IMR-90 (cell line): ENCODE data around the gene PRPS2. TPM values are rescaled to one million over a fixed set of nuclear protein-coding genes. Genes with fewer than 3 reads are reported as not detected.

Experiments used
- ATAC-seq: fragments of 200-7000 bp; cut with Tn5 transposase; 2 replicates; pipeline ENCODE4 v1.9.1; 2020; ENCODE audit warnings: low read depth, mild to moderate bottlenecking, moderate library complexity
- BruUV-seq: library from RNA; stranded (reverse); fragments of 400-500 nt; replicated peaks from 2 replicates; lab custom pipeline; 2021; lab: Mats Ljungman, UMichigan
- CTCF ChIA-PET: fragments of 300-600 bp; formaldehyde crosslinking; extraction: SDS; loops from one replicate; lab custom pipeline; 2021; ENCODE audit warnings: antibody characterized with exemption; lab: Yijun Ruan, JAX
- POLR2A ChIA-PET: fragments of 300-600 bp; sonication (Branson Sonifier 250); formaldehyde crosslinking; loops from one replicate; lab custom pipeline; 2022; ENCODE audit warnings: antibody characterized with exemption; ENCODE audit not compliant: unreplicated experiment; lab: Charles Lee
- DNase-seq: peaks from one replicate; pipeline ENCODE4 v3.0.0; 2013
- H2AFZ ChIP-seq: replicated peaks from 2 replicates; pipeline ENCODE3; 2013; ENCODE audit warnings: low read length, mild to moderate bottlenecking; ENCODE audit not compliant: poor library complexity
- H2AK5ac ChIP-seq: 2 replicates; pipeline ENCODE4 v1.6.1; 2013; ENCODE audit warnings: low read depth, low read length, inconsistent platforms
- H2AK9ac ChIP-seq: replicated peaks from 2 replicates; pipeline ENCODE3; 2013; ENCODE audit warnings: mild to moderate bottlenecking, low read depth, low read length, moderate library complexity; ENCODE audit not compliant: poor library complexity
- H2BK120ac ChIP-seq: 2 replicates; pipeline ENCODE4 v1.6.1; 2013; ENCODE audit warnings: low read depth, low read length, inconsistent platforms
- H2BK15ac ChIP-seq: 3 replicates; pipeline ENCODE4 v1.6.1; 2013; ENCODE audit warnings: low read depth, low read length, inconsistent platforms
- H2BK20ac ChIP-seq: 2 replicates; pipeline ENCODE4 v1.6.1; 2013; ENCODE audit warnings: low read depth, mild to moderate bottlenecking, inconsistent platforms, low read length, moderate library complexity
- H2BK5ac ChIP-seq: 2 replicates; pipeline ENCODE4 v1.6.1; 2013; ENCODE audit warnings: mild to moderate bottlenecking, low read depth, low read length, inconsistent platforms; ENCODE audit not compliant: poor library complexity, severe bottlenecking
- H3K14ac ChIP-seq: replicated peaks from 2 replicates; pipeline ENCODE4 v1.6.1; 2013; ENCODE audit warnings: low read depth, low read length, inconsistent platforms
- H3K18ac ChIP-seq: 2 replicates; pipeline ENCODE4 v1.6.1; 2013; ENCODE audit warnings: low read depth, low read length, control low read depth
- H3K23ac ChIP-seq: 2 replicates; pipeline ENCODE4 v1.6.1; 2013; ENCODE audit warnings: low read depth, low read length, inconsistent platforms
- H3K27ac ChIP-seq: 2 replicates; pipeline ENCODE4 v1.5.1; 2013; ENCODE audit warnings: mild to moderate bottlenecking, control low read depth, low read length; ENCODE audit not compliant: insufficient read depth
- H3K27me3 ChIP-seq: 2 replicates; pipeline ENCODE4 v1.6.1; 2013; ENCODE audit warnings: low read length; ENCODE audit not compliant: control insufficient read depth, insufficient read depth
- H3K36me3 ChIP-seq: 2 replicates; pipeline ENCODE4 v1.6.1; 2013; ENCODE audit warnings: low read length, mixed read lengths; ENCODE audit not compliant: control insufficient read depth, insufficient read depth
- H3K4ac ChIP-seq: 2 replicates; pipeline ENCODE4 v1.6.1; 2013; ENCODE audit warnings: low read depth, low read length, inconsistent platforms
- H3K4me1 ChIP-seq: 2 replicates; pipeline ENCODE4 v1.6.1; 2013; ENCODE audit warnings: low read length, mixed read lengths; ENCODE audit not compliant: control insufficient read depth, insufficient read depth
- H3K4me2 ChIP-seq: 2 replicates; pipeline ENCODE4 v1.6.1; 2013; ENCODE audit warnings: low read depth, mild to moderate bottlenecking, control low read depth, low read length, moderate library complexity
- H3K4me3 ChIP-seq: 2 replicates; pipeline ENCODE4 v1.5.1; 2013; ENCODE audit warnings: low read depth, mild to moderate bottlenecking, control low read depth, low read length, moderate library complexity; ENCODE audit not compliant: insufficient read depth
- H3K56ac ChIP-seq: 2 replicates; pipeline ENCODE4 v1.6.1; 2013; ENCODE audit warnings: low read length, inconsistent platforms; ENCODE audit not compliant: insufficient read depth; ENCODE audit errors: extremely low read depth
- H3K79me1 ChIP-seq, 2 experiments: 2 replicates each; pipeline ENCODE4 v1.6.1; 2013; ENCODE audit warnings: low read length in 2 of 2, inconsistent platforms in 1 of 2, low read depth in 1 of 2
- H3K9ac ChIP-seq: 2 replicates; pipeline ENCODE4 v1.6.1; 2013; ENCODE audit warnings: low read depth, low read length, control low read depth
- H3K9me1 ChIP-seq: 2 replicates; pipeline ENCODE4 v1.6.1; 2013; ENCODE audit warnings: low read length, inconsistent platforms; ENCODE audit not compliant: insufficient read depth
- H3K9me3 ChIP-seq: 2 replicates; pipeline ENCODE4 v1.6.1; 2013; ENCODE audit warnings: low read length; ENCODE audit not compliant: control insufficient read depth, insufficient read depth
- H4K20me1 ChIP-seq: 2 replicates; pipeline ENCODE4 v1.6.1; 2013; ENCODE audit warnings: low read length, inconsistent platforms; ENCODE audit not compliant: insufficient read depth
- H4K5ac ChIP-seq: 2 replicates; pipeline ENCODE4 v1.6.1; 2013; ENCODE audit warnings: mild to moderate bottlenecking, low read depth, low read length, control low read depth
- H4K8ac ChIP-seq, 2 experiments: 2 replicates each; pipeline ENCODE4 v1.6.1; 2013; ENCODE audit warnings: low read depth in 2 of 2, low read length in 2 of 2, control low read depth in 1 of 2, inconsistent platforms in 1 of 2
- H4K91ac ChIP-seq: 2 replicates; pipeline ENCODE4 v1.6.1; 2013; ENCODE audit warnings: low read depth, low read length, inconsistent platforms; ENCODE audit not compliant: insufficient read depth
- BHLHE40 ChIP-seq: fragments of 150-350 bp; IDR thresholded peaks from 2 replicates; pipeline ENCODE4 v1.6.1; 2016; ENCODE audit warnings: mild to moderate bottlenecking, low read depth, low read length
- MXI1 ChIP-seq: IDR thresholded peaks from 2 replicates; pipeline ENCODE4 v1.6.1; 2012; ENCODE audit warnings: low read depth, mild to moderate bottlenecking, low read length, moderate library complexity, borderline replicate concordance
- RCOR1 ChIP-seq: IDR thresholded peaks from 2 replicates; pipeline ENCODE4 v1.6.1; 2012; ENCODE audit warnings: mild to moderate bottlenecking, low read length, improper control_type of control experiment; ENCODE audit not compliant: insufficient replicate concordance
- RFX5 ChIP-seq: IDR thresholded peaks from 2 replicates; pipeline ENCODE4 v1.8.0; 2012; ENCODE audit warnings: low read depth, mild to moderate bottlenecking, low read length, moderate library complexity
- SMC3 ChIP-seq: fragments of 150-350 bp; IDR thresholded peaks from 2 replicates; pipeline ENCODE4 v1.6.1; 2016; ENCODE audit warnings: low read depth, mild to moderate bottlenecking, antibody characterized with exemption, low read length, moderate library complexity
- WGBS, 2 experiments: methylation state at CpG; one replicate each; pipeline versions ENCODE4 v1.1.5 to v1.1.7; 2013; ENCODE audit warnings: missing lambda C conversion rate in 2 of 2; ENCODE audit not compliant: insufficient read length in 1 of 2; ENCODE audit errors: extremely low coverage in 2 of 2; 5-methylcytosine and 5-hydroxymethylcytosine counted together
- dilution Hi-C: fragments of 300-500 bp; cut with HindIII; formaldehyde crosslinking; loops from one replicate; pipeline ENCODE4 v1.14.3; 2018; ENCODE audit warnings: low sequenced_read_pairs; ENCODE audit not compliant: unreplicated experiment
- in situ Hi-C: fragments of 300-500 bp; cut with MboI; formaldehyde crosslinking; loops from 3 replicates; pipeline ENCODE4 v1.14.3; 2019; ENCODE audit warnings: low sequenced_read_pairs, inconsistent platforms, mixed read lengths
- intact Hi-C: fragments of 100-400 bp; cut with micrococcal nuclease; formaldehyde crosslinking; loops from 2 replicates; pipeline ENCODE4 v1.10.0; 2022
- polyA plus RNA-seq, 3 experiments: library from polyadenylated mRNA; depleted of rRNA; stranded (reverse); fragments of >200 nt; gene quantifications; 2 replicates each; pipeline ENCODE4 v1.2.3, GENCODE V29; 2012; ENCODE audit warnings: low replicate concordance in 1 of 3
- total RNA-seq: library from RNA; depleted of rRNA; stranded (reverse); fragments of >200 nt; gene quantifications from 2 replicates; pipeline ENCODE4 v1.2.3, GENCODE V29; 2012
- TF ChIP-seq, protein P1 (sequence below): fragments of 150-350 bp; IDR thresholded peaks from 2 replicates; pipeline ENCODE4 v1.6.1; 2017; ENCODE audit warnings: mild to moderate bottlenecking, antibody characterized with exemption, low read length, low read depth

Gene PRPS2
- total and polyA plus RNA-seq, 2 of the 4 experiments (the other 2 are of a cell fraction), result 20.4 to 48.0 TPM

DNA sequence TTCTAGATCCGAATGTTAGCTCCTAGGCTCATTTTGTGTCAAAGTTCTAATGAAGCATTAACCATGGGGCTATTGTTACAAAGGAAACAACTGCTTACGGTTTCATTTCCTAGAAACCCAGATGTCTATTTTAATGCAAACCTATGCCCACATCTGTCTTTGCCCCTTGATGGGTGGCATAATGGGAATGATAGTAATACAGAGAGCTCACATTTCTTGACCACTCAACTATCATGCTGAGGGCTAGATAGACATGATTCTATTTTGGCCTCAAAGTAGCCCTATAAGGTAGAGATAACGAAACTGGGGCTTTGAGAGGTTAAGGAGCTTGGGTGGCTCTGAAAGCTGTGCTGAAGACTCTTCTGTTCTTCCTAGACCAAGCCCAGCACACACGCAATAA is 77.5 kb downstream of the PRPS2 start:
- H4K5ac ChIP-seq, result no peak overlapping the region
- no peaks in the 10 kb centered on the region for H3K79me1 ChIP-seq
- H3K27ac ChIP-seq, result no peak overlapping the region
- H3K4me1 ChIP-seq, result no peaks in the 10 kb centered on the region
- in situ Hi-C loops (no loop called here), dilution Hi-C loops (no loop called here), intact Hi-C loops (no loop called here)
- ChIA-PET CTCF (no interaction called here), POLR2A (no interaction called here)
- no peak overlapping the region for H3K9ac ChIP-seq
- H2AK5ac ChIP-seq, result no peak overlapping the region
- no TSS peak for BruUV-seq
- H3K9me3 ChIP-seq, result 0 out of 2 replicates have a peak, but pooled peaks cover 2% of the 10 kb centered on the region
- H2BK20ac ChIP-seq, result no peak overlapping the region
- no peaks in the 10 kb centered on the region for H3K27me3 ChIP-seq
- no peak for ATAC-seq
- H3K23ac ChIP-seq, result no peak overlapping the region
- H3K4me2 ChIP-seq, result no peak overlapping the region
- no peak overlapping the region for H2AFZ ChIP-seq
- no peak overlapping the region for H2AK9ac ChIP-seq
- no peak overlapping the region for H3K56ac ChIP-seq
- H3K9me1 ChIP-seq, result no peaks in the 10 kb centered on the region
- no peak overlapping the region for H3K4ac ChIP-seq
- no peaks in the 10 kb centered on the region for H3K36me3 ChIP-seq
- no peak for TF ChIP-seq MXI1
- TF ChIP-seq BHLHE40, result no peak
- no peak for TF ChIP-seq SMC3
- TF ChIP-seq, protein P1, sequence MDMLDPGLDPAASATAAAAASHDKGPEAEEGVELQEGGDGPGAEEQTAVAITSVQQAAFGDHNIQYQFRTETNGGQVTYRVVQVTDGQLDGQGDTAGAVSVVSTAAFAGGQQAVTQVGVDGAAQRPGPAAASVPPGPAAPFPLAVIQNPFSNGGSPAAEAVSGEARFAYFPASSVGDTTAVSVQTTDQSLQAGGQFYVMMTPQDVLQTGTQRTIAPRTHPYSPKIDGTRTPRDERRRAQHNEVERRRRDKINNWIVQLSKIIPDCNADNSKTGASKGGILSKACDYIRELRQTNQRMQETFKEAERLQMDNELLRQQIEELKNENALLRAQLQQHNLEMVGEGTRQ, result no peak
- no peak for TF ChIP-seq RCOR1
- TF ChIP-seq RFX5, result no peak
- H3K4me3 ChIP-seq, result no peak overlapping the region
- H3K14ac ChIP-seq, result no peak overlapping the region
- no peak overlapping the region for H4K8ac ChIP-seq
- DNase-seq, result no peak
- no peaks in the 10 kb centered on the region for H4K20me1 ChIP-seq
- no CpG with 5 or more reads among the region's 4 CpGs for WGBS, 2 experiments
- no peak overlapping the region for H3K18ac ChIP-seq
- no peak overlapping the region for H2BK5ac ChIP-seq
- H2BK120ac ChIP-seq, result no peak overlapping the region
- H2BK15ac ChIP-seq, result no peak overlapping the region
- H4K91ac ChIP-seq, result no peak overlapping the region
